Stomach smooth muscle (tissue), 2 donors: ENCODE results near the gene SLC30A9.

Source experiments
- H3K27ac ChIP-seq: one replicate; pipeline ENCODE4 v1.7.0; 2013; ENCODE audit warnings: mild to moderate bottlenecking, low read length, inconsistent platforms
- H3K27me3 ChIP-seq, 2 donors: one replicate each; pipeline ENCODE4 v1.7.0; 2013; ENCODE audit warnings: low read length in 2 of 2; ENCODE audit not compliant: insufficient read depth in 2 of 2, control insufficient read depth in 1 of 2
- H3K36me3 ChIP-seq, 2 donors: one replicate each; pipeline ENCODE4 v1.7.0; 2013; ENCODE audit warnings: low read length in 2 of 2; ENCODE audit not compliant: control insufficient read depth in 2 of 2, insufficient read depth in 2 of 2
- H3K4me1 ChIP-seq: one replicate; pipeline ENCODE4 v1.7.0; 2013; ENCODE audit warnings: low read length; ENCODE audit not compliant: control insufficient read depth, insufficient read depth
- H3K4me3 ChIP-seq, 2 donors: one replicate each; pipeline ENCODE4 v1.7.0; 2013; ENCODE audit warnings: low read length in 2 of 2
- H3K9ac ChIP-seq, 2 donors: one replicate each; pipeline ENCODE4 v1.7.0; 2013; ENCODE audit warnings: low read length in 2 of 2, mild to moderate bottlenecking in 1 of 2
- H3K9me3 ChIP-seq, 2 donors: one replicate each; pipeline ENCODE4 v1.7.0; 2013; ENCODE audit warnings: low read length in 2 of 2; ENCODE audit not compliant: control insufficient read depth in 2 of 2
- donor health status: healthy.
- donor health status: Pancreatic carcinoma.

SLC30A9 gene

GRCh38 chr4:41976775-41977516, 13.4 kb upstream of the SLC30A9 start:
- H3K27ac ChIP-seq, result no peak overlapping the region
- H3K36me3 ChIP-seq, result no peaks in the 10 kb centered on the region
- H3K4me1 ChIP-seq, result no peaks in the 10 kb centered on the region
- H3K27me3 ChIP-seq, result no peaks in the 10 kb centered on the region
- H3K4me3 ChIP-seq, result no peak overlapping the region
- H3K9me3 ChIP-seq, result no peaks in the 10 kb centered on the region
- H3K9ac ChIP-seq, result no peak overlapping the region

- Histone ChIP-seq H3K4me3 (no peak overlapping the region), H3K9me3 (no peaks in the 10 kb centered on the region), H3K27ac (no peak overlapping the region), H3K27me3 (no peaks in the 10 kb centered on the region), H3K4me1 (no peaks in the 10 kb centered on the region), H3K9ac (no peak overlapping the region), H3K36me3 (no peaks in the 10 kb centered on the region)
These were observed 12.6 kb upstream of the SLC30A9 start for GRCh38 chr4:41977709-41978108.

GRCh38 chr4:41981456-41981855, 8.9 kb upstream of the SLC30A9 start, which contains the start of gene DCAF4L1:
Gene DCAF4L1 (plus strand): TSS chr4:41981756. CDS start chr4:41981793, 37 bp downstream.
- Histone ChIP-seq H3K27ac (no peak within 1 kb of the TSS), H3K4me1 (no peaks in the 10 kb centered on the region), H3K9ac (no peak within 1 kb of the TSS), H3K36me3 (no peaks in the 10 kb centered on the region), H3K27me3 (no peaks in the 10 kb centered on the region), H3K9me3 (no peaks in the 10 kb centered on the region), H3K4me3 (no peak within 1 kb of the TSS)

GRCh38 chr4:41982716-41983115, 7.6 kb upstream of the SLC30A9 start:
- Histone ChIP-seq H3K4me3 (no peak overlapping the region), H3K27ac (no peak overlapping the region), H3K9ac (no peak overlapping the region), H3K4me1 (no peaks in the 10 kb centered on the region), H3K36me3 (no peaks in the 10 kb centered on the region), H3K27me3 (no peaks in the 10 kb centered on the region), H3K9me3 (no peaks in the 10 kb centered on the region)

GRCh38 chr4:41985151-41985550, 5.2 kb upstream of the SLC30A9 start:
- no peak overlapping the region for H3K9ac ChIP-seq
- H3K9me3 ChIP-seq, result no peaks in the 10 kb centered on the region
- no peak overlapping the region for H3K27ac ChIP-seq
- H3K4me3 ChIP-seq, result no peak overlapping the region
- no peaks in the 10 kb centered on the region for H3K36me3 ChIP-seq
- no peaks in the 10 kb centered on the region for H3K27me3 ChIP-seq
- H3K4me1 ChIP-seq, result no peaks in the 10 kb centered on the region

- no peaks in the 10 kb centered on the region for H3K36me3 ChIP-seq
- no peaks in the 10 kb centered on the region for H3K9me3 ChIP-seq
- peaks cover 11% of the 10 kb centered on the region for H3K4me1 ChIP-seq
- H3K27me3 ChIP-seq, result no peaks in the 10 kb centered on the region
- H3K9ac ChIP-seq, result peak overlapping the region; percentile 90 to 94
- H3K4me3 ChIP-seq, result peak overlapping the region; percentile 95 to 98
- H3K27ac ChIP-seq, result peak overlapping the region; percentile 58
These were observed 351 bp upstream of the SLC30A9 start for GRCh38 chr4:41989994-41990364.

GRCh38 chr4:41991916-41992767, 1.8 kb downstream of the SLC30A9 start:
- Histone ChIP-seq H3K4me1 (peaks cover 11% of the 10 kb centered on the region), H3K36me3 (no peaks in the 10 kb centered on the region), H3K9me3 (no peaks in the 10 kb centered on the region), H3K4me3 (peak overlapping the region in 1 of 2 donors; percentile 95), H3K27me3 (no peaks in the 10 kb centered on the region), H3K9ac (no peak overlapping the region), H3K27ac (no peak overlapping the region)

GRCh38 chr4:41992967-41993857, 2.9 kb downstream of the SLC30A9 start:
- H3K9me3 ChIP-seq, result no peaks in the 10 kb centered on the region
- H3K27me3 ChIP-seq, result no peaks in the 10 kb centered on the region
- H3K4me1 ChIP-seq, result peaks cover 11% of the 10 kb centered on the region
- no peak overlapping the region for H3K27ac ChIP-seq
- H3K4me3 ChIP-seq, result no peak overlapping the region
- no peak overlapping the region for H3K9ac ChIP-seq
- H3K36me3 ChIP-seq, result no peaks in the 10 kb centered on the region

GRCh38 chr4:41994461-41994985, 4.2 kb downstream of the SLC30A9 start:
- Histone ChIP-seq H3K27me3 (no peaks in the 10 kb centered on the region), H3K27ac (no peak overlapping the region), H3K9me3 (no peaks in the 10 kb centered on the region), H3K4me3 (no peak overlapping the region), H3K9ac (no peak overlapping the region), H3K4me1 (peaks cover 11% of the 10 kb centered on the region), H3K36me3 (peaks cover 0 to 3% of the 10 kb centered on the region in 2 donors)

- H3K36me3 ChIP-seq, result peaks cover 0 to 3% of the 10 kb centered on the region in 2 donors
- no peak overlapping the region for H3K9ac ChIP-seq
- no peak overlapping the region for H3K27ac ChIP-seq
- H3K27me3 ChIP-seq, result no peaks in the 10 kb centered on the region
- no peaks in the 10 kb centered on the region for H3K4me1 ChIP-seq
- H3K9me3 ChIP-seq, result no peaks in the 10 kb centered on the region
- no peak overlapping the region for H3K4me3 ChIP-seq
These were observed 7.7 kb downstream of the SLC30A9 start for GRCh38 chr4:41998019-41998418.
